Measurements from ENCODE around the gene TUBAL3. TPM values are rescaled to one million over a fixed set of nuclear protein-coding genes. Genes with fewer than 3 reads are reported as not detected.

TUBAL3 gene
- total RNA-seq, 1 donor from 2014 or later: not detected

GRCh38 chr10:5446390-5446926, 41.8 kb upstream of the TUBAL3 start:
- peak overlapping the region; percentile 87 for H3K9ac ChIP-seq (ENCODE audit: low read length)
- peaks cover under 1% of the 10 kb centered on the region for H4K20me1 ChIP-seq (ENCODE audit: insufficient read depth, low read length)
- Mint-ChIP-seq H3K9me3 (ENCODE audit: unreplicated experiment) (no peaks in the 10 kb centered on the region), H3K27ac (ENCODE audit: unreplicated experiment) (peak overlapping the region; percentile 81), H3K4me1 (ENCODE audit: low read depth, unreplicated experiment) (peaks cover 8% of the 10 kb centered on the region), H3K4me3 (ENCODE audit: unreplicated experiment) (peak overlapping the region; percentile 91), H3K36me3 (ENCODE audit: low read depth, unreplicated experiment) (no peaks in the 10 kb centered on the region), H3K27me3 (ENCODE audit: low read depth, unreplicated experiment) (no peaks in the 10 kb centered on the region)
- H3K4me1 ChIP-seq (ENCODE audit: insufficient read depth, low read length): peaks cover 11% of the 10 kb centered on the region
- H3K27ac ChIP-seq (ENCODE audit: low read depth, low read length): peak overlapping the region; percentile 80
- DNase-seq (ENCODE audit: low read depth): peak; percentile 68
- peak overlapping the region; percentile 88 for H3K4me2 ChIP-seq (ENCODE audit: low read length)
- FAIRE-seq: peak; percentile 76
- peaks cover 55% of the 10 kb centered on the region for H3K79me2 ChIP-seq (ENCODE audit: insufficient read depth, low read length)
- peak overlapping the region; percentile 87 for H3K4me3 ChIP-seq (ENCODE audit: insufficient read depth, low read depth, low read length)
- TF ChIP-seq EZH2 (IDR thresholded peaks at IDR 0.05; ENCODE audit: insufficient read depth, low read length) (no peak), CTCF (IDR thresholded peaks at IDR 0.05; ENCODE audit: insufficient read depth, low read depth, low read length) (no peak)
- peak overlapping the region; percentile 31 for H2AFZ ChIP-seq (ENCODE audit: low read depth, low read length)
- H3K9me3 ChIP-seq (ENCODE audit: insufficient read depth, low read depth, low read length): no peaks in the 10 kb centered on the region
- H3K27me3 ChIP-seq (ENCODE audit: insufficient read depth, low read length): no peaks in the 10 kb centered on the region
- no peaks in the 10 kb centered on the region for H3K36me3 ChIP-seq (ENCODE audit: insufficient read depth, low read length)

- H3K4me3 ChIP-seq (ENCODE audit: insufficient read depth, low read depth, low read length): no peak overlapping the region
- no peaks in the 10 kb centered on the region for H4K20me1 ChIP-seq (ENCODE audit: insufficient read depth, low read length)
- no peak for FAIRE-seq
- H3K36me3 Mint-ChIP-seq (ENCODE audit: low read depth, unreplicated experiment): no peaks in the 10 kb centered on the region
- H3K4me3 Mint-ChIP-seq (ENCODE audit: unreplicated experiment): no peak overlapping the region
- no peak overlapping the region for H2AFZ ChIP-seq (ENCODE audit: low read depth, low read length)
- H3K27ac Mint-ChIP-seq (ENCODE audit: unreplicated experiment): no peak overlapping the region
- H3K27me3 ChIP-seq (ENCODE audit: insufficient read depth, low read length): no peaks in the 10 kb centered on the region
- H3K79me2 ChIP-seq (ENCODE audit: insufficient read depth, low read length): peaks cover 41% of the 10 kb centered on the region
- no peaks in the 10 kb centered on the region for H3K9me3 Mint-ChIP-seq (ENCODE audit: unreplicated experiment)
- no peak overlapping the region for H3K9ac ChIP-seq (ENCODE audit: low read length)
- H3K36me3 ChIP-seq (ENCODE audit: insufficient read depth, low read length): no peaks in the 10 kb centered on the region
- H3K4me1 ChIP-seq (ENCODE audit: insufficient read depth, low read length): peaks cover 11% of the 10 kb centered on the region
- H3K4me1 Mint-ChIP-seq (ENCODE audit: low read depth, unreplicated experiment): peaks cover 5% of the 10 kb centered on the region
- H3K27ac ChIP-seq (ENCODE audit: low read depth, low read length): no peak overlapping the region
- H3K4me2 ChIP-seq (ENCODE audit: low read length): no peak overlapping the region
- DNase-seq (ENCODE audit: low read depth): no peak
- H3K27me3 Mint-ChIP-seq (ENCODE audit: low read depth, unreplicated experiment): no peaks in the 10 kb centered on the region
- H3K9me3 ChIP-seq (ENCODE audit: insufficient read depth, low read depth, low read length): no peaks in the 10 kb centered on the region
- TF ChIP-seq CTCF (IDR thresholded peaks at IDR 0.05; ENCODE audit: insufficient read depth, low read depth, low read length): no peak
- no peak for TF ChIP-seq EZH2 (IDR thresholded peaks at IDR 0.05; ENCODE audit: insufficient read depth, low read length)
Measured at GRCh38 chr10:5445006-5445405, 40.4 kb upstream of the TUBAL3 start.

- no peaks in the 10 kb centered on the region for H4K20me1 ChIP-seq (ENCODE audit: insufficient read depth, low read length)
- DNase-seq (ENCODE audit: low read depth): no peak
- no peaks in the 10 kb centered on the region for H3K27me3 ChIP-seq (ENCODE audit: insufficient read depth, low read length)
- Mint-ChIP-seq H3K36me3 (ENCODE audit: low read depth, unreplicated experiment) (no peaks in the 10 kb centered on the region), H3K4me1 (ENCODE audit: low read depth, unreplicated experiment) (no peaks in the 10 kb centered on the region), H3K27ac (ENCODE audit: unreplicated experiment) (no peak overlapping the region), H3K9me3 (ENCODE audit: unreplicated experiment) (no peaks in the 10 kb centered on the region), H3K4me3 (ENCODE audit: unreplicated experiment) (no peak overlapping the region), H3K27me3 (ENCODE audit: low read depth, unreplicated experiment) (no peaks in the 10 kb centered on the region)
- no peak for TF ChIP-seq CTCF (IDR thresholded peaks at IDR 0.05; ENCODE audit: insufficient read depth, low read depth, low read length)
- TF ChIP-seq EZH2 (IDR thresholded peaks at IDR 0.05; ENCODE audit: insufficient read depth, low read length): no peak
- H3K27ac ChIP-seq (ENCODE audit: low read depth, low read length): no peak overlapping the region
- no peak overlapping the region for H3K9ac ChIP-seq (ENCODE audit: low read length)
- H3K36me3 ChIP-seq (ENCODE audit: insufficient read depth, low read length): no peaks in the 10 kb centered on the region
- no peak overlapping the region for H2AFZ ChIP-seq (ENCODE audit: low read depth, low read length)
- no peak for FAIRE-seq
- H3K4me1 ChIP-seq (ENCODE audit: insufficient read depth, low read length): peaks cover 3% of the 10 kb centered on the region
- peaks cover 25% of the 10 kb centered on the region for H3K79me2 ChIP-seq (ENCODE audit: insufficient read depth, low read length)
- H3K4me3 ChIP-seq (ENCODE audit: insufficient read depth, low read depth, low read length): no peak overlapping the region
- no peaks in the 10 kb centered on the region for H3K9me3 ChIP-seq (ENCODE audit: insufficient read depth, low read depth, low read length)
- no peak overlapping the region for H3K4me2 ChIP-seq (ENCODE audit: low read length)
Measured at GRCh38 chr10:5443429-5443828, 38.8 kb upstream of the TUBAL3 start.

Data from astrocyte (in vitro differentiated cells and primary cell).